HG03558 (cell line): ENCODE data around the gene PIP5K1B.

ENCODE experiments used
- ATAC-seq: cut with Tn5 transposase; IDR thresholded peaks from one replicate; pipeline ENCODE4 v1.9.1; 2021; ENCODE audit warnings: moderate number of reproducible peaks; ENCODE audit not compliant: unreplicated experiment; ENCODE audit errors: extremely low read depth

PIP5K1B gene

DNA sequence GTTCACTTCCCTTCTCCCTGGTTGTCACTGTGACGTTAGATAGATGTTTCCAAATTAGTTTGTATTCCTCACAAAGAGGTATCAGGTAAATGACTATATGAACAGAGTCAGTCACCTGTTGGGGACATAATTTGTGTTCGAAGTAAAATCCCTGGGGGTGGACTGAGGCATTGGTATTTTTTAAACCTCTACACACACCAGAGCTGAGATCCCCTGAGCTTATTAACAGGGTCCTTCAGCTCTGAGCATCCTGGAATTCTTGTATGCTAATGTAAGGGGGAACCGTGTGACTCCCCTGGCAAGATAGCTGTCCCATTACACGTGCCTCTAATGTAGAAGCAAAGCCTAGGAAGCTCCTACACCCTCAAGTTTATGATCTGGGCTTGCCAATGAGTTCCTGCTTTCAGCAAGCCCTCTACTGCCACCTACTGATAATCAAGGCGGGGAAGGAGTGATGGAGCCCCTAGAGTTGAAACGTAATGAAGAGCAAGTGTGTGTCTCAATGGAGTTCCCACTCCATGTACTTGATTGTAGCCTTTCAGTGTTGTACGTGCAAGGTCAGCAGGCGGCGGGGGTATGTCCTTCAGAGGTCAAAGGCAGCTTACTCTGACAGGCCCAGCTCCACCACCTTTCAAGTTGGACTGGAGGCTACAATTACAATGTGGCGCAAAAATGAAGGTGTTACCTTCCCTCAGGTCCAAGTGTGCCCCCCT is 294.5 kb downstream of the PIP5K1B start:
- peak; percentile 83 for ATAC-seq

GRCh38 chr9:69001921-69002320 is 296.9 kb downstream of the PIP5K1B start:
- no peak for ATAC-seq

DNA sequence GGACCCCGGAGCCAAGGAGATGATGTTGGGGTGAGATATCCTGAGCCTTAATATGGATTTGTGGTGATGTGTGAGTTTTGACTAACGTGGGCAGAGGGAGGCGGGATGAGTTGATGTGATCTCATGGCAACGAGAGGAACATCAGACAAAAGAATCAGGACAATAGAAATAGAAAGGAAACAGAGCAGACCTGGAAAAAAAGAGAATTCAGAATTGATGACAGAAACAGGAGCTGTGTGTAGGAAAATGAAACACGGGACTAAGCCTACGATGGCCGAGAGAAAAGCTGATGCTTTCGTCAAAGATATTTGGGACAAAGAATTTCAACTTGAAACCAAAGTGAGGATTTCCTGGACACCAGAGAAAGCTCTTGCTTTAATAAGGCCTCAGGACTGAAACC is 298.0 kb downstream of the PIP5K1B start:
- no peak for ATAC-seq

GRCh38 chr9:69004836-69005235 is 299.8 kb downstream of the PIP5K1B start:
- ATAC-seq = no peak

DNA sequence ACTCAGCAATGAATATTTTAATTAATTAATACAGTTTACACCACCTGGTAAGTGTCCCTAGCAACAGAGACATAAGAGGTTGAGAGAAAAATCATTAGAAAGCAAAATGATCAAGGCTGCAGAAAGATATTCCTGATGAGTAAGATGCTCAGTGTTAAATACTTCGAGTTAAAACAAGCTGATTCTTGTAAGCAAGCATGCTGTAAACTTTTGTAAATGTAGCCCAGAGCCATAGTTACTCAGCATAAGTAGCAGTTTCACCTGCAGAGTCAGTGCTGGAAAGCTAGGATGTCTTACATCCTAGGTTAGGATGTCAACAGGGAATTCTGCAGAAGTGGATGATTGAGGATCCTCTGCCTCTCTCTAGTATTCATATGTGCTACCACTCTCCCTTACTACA is 304.7 kb downstream of the PIP5K1B start:
- ATAC-seq = no peak

DNA sequence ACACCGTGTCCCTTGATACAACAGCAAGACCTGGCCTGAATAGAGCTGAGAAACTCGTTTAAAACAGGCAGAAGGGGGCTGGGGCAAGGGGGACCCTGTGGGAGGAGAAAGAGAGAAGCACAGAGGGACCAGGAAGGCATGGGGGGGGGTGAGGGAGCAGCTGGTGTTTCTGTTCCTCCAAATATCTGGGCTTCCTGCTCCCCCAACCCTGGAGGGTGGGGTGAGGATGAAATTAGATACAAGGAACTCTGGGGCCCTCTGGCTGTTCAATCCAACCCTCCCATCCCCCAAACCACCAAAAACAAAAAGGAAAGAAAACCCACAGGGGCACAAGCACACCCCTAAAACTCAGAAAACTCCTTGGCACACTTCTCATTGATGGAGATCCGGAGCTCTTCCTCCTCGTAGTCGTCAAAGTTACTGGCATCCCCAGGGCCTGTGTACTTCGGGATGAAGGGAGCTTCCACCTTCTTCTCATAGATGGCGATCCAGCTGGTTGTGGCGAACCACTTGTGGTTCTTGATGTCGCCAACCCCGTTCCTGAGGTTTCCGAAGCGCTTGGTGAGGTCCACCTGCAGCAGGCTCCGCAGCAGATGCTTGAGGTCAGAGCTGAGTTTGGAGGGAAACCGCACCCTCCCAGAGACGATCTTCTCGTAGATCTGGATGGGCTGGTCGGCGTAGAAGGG is 307.8 kb downstream of the PIP5K1B start:
- no peak for ATAC-seq

GRCh38 chr9:69013382-69013727 is 308.3 kb downstream of the PIP5K1B start:
- ATAC-seq = no peak

DNA sequence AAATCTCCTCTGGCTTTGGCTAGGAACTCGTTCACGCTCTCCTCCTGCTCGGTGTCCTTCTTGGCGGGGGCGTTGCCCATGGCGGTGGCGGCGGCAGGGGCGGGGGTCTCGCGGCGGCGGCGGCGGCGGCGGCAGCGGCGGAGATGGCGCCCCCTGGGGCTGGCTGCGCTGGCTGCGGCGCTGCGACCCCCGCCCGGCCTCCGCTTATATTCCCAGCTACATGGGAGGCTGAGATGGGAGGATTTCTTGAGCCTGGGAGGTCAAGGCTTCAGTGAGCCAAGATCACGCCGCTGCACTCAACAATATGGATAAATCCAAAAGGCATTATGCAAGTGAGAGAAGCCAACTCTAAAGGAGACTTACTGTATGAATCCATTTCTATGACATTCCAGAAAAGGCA is 309.0 kb downstream of the PIP5K1B start, which contains the start of gene PRKACG:
Gene PRKACG, minus strand, starts transcription at position 101 of the 400 bp plus-strand sequence. Its CDS starts 21 bp downstream, at position 80.
- no peak for ATAC-seq

DNA sequence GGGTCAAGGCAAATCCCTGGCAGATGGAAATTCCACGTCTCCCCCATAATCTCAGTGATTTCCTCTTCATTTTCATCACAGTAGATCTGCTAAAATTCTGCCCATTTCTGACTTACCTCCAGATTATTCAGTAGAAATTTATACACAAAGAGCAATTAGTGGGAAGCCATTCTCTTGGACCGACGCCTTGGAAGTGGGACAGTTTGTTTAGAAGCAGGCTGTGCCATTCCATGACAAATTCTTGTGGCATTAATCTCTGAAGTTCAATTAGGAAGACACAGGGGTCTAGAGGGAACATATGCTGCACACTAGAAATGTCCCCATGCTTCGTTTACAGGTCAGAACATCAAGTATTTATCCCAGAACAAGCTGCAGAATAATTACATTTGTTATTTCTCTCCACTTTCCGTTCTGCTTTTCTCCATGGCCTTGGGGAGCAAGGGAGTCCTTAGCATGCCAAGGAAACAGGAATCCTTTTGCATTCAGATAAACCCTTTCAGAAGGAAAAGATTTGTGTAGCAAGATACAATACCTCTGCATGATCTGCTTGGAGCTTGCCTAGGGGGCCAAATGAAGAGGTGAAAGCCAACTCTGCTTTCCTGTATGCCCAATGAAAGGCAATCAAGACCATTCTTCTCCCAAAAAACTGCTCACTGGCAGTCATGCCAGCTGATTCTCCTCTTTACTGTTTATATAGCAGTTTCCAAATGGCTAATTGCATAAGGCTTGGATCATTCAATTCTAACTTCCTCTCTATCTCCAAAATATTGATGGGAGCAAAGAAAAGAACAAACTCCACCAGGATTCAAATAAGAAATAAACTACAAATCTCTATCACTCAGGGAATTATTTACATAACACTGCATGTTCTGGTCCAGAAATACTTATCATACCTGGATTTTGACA is 311.4 kb downstream of the PIP5K1B start:
- ATAC-seq = no peak

DNA sequence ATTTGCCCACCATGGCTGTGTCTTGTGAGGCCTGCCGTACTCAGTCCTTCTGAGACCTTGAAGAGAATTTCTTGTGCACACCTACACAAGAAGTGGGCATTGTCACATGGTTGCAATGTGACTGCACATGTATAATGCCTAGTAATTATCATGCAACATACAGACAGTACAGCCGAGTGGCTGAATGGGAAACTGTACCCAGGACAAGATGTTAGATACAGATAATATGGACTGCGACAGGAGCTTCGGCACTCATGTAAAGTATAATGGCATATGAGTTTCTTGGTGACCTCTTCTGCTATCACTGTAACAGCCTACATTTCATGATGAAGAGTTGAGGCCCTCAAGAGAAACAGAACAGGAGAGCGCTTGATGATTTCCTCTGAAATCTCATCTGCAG is 313.7 kb downstream of the PIP5K1B start:
- no peak for ATAC-seq

GRCh38 chr9:69019808-69020207 is 314.8 kb downstream of the PIP5K1B start:
- no peak for ATAC-seq

GRCh38 chr9:69020301-69021145 is 315.5 kb downstream of the PIP5K1B start:
- no peak for ATAC-seq

- no peak for ATAC-seq
Measured at GRCh38 chr9:69023650-69024049, 318.6 kb downstream of the PIP5K1B start.

DNA sequence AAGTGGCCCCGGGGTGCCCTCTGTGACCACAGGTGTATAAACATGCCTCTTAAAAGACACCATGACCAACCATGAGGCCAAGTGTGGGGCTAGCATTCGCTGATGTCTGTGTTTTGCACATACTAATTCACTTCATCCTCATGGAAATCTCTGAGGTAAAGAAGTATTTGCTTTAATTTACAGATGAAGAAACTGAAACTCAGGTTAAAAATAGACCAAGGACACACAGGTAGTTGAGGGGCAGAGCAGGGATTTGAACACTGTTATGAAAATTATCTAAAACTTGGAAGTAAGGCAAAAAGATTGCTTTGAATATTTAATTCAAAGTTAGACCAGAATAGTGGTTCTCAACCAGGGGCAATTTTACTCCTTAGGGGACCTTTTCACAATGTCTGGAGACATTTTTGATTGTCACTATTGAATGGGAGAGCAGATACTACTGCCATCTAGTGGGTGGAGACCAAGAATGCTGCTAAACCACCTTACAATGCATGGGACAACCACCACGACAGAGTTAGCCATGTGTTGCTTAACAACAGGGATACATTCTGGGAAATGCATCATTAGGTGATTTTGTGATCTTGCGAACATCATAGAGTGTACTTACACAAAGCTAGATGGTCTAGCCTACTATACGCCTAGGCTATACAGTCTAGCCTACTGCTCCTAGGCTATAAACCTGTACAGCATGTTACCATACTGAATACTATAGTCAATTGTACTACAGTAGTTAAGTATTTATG is 322.5 kb downstream of the PIP5K1B start:
- ATAC-seq = no peak

- no peak for ATAC-seq
Measured at GRCh38 chr9:69028754-69029153, 323.7 kb downstream of the PIP5K1B start.

DNA sequence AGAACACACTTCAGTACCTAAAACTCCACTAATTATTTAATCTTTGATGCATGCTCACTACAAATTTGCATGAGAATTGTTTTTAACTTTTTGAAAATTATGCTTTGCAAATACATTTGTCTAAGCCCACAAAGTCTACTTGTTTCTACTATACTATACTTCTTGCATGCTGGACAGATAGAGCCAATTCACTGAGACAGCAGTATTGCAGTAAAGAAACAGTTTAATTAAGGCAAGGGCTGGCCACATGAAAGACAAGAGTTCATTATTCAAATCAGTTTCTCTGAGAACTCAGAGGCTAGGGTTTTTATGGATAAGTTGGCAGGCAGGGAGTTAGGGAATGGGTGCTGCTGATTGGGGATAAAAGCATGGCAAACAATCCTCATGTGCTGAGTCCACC is 324.5 kb downstream of the PIP5K1B start:
- no peak for ATAC-seq

- ATAC-seq = no peak
Measured at GRCh38 chr9:69030851-69031645, 326.0 kb downstream of the PIP5K1B start.

- ATAC-seq = no peak
Measured at GRCh38 chr9:69034071-69034470, 329.0 kb downstream of the PIP5K1B start.
